NCI-H1092 treated with DMSO at 0.1 percent for 48 hours (cell line): Measurements from ENCODE around the gene MTA1.

ENCODE experiments used
- DNase-seq: peaks from one replicate; lab custom pipeline; 2025; lab: John Stamatoyannopoulos, UW

MTA1 gene

GRCh38 chr14:105487986-105488777, 68.6 kb downstream of the MTA1 start:
- no peak for DNase-seq

GRCh38 chr14:105488781-105489541, 69.3 kb downstream of the MTA1 start:
- peak; percentile 59 for DNase-seq

GRCh38 chr14:105489542-105490266, 70.1 kb downstream of the MTA1 start:
- DNase-seq = peak; percentile 89

- DNase-seq = no peak
Measured at GRCh38 chr14:105490267-105490571, 70.6 kb downstream of the MTA1 start.

- DNase-seq = peak; percentile 100
Measured at GRCh38 chr14:105490572-105491365, 71.1 kb downstream of the MTA1 start, which contains the start of gene TEDC1. Gene TEDC1 (plus strand): TSS chr14:105491246. CDS start chr14:105491376, 130 bp downstream.

- DNase-seq = peak; percentile 46
Measured at GRCh38 chr14:105491366-105491973, 71.8 kb downstream of the MTA1 start.

GRCh38 chr14:105492031-105492970, 72.7 kb downstream of the MTA1 start:
- DNase-seq = no peak

GRCh38 chr14:105492971-105493871, 73.6 kb downstream of the MTA1 start:
- DNase-seq = no peak

GRCh38 chr14:105493921-105494605, 74.4 kb downstream of the MTA1 start:
- DNase-seq = no peak

- no peak for DNase-seq
Measured at GRCh38 chr14:105494606-105494929, 74.9 kb downstream of the MTA1 start.

GRCh38 chr14:105495101-105495989, 75.7 kb downstream of the MTA1 start:
- no peak for DNase-seq

- no peak for DNase-seq
Measured at GRCh38 chr14:105495990-105496830, 76.6 kb downstream of the MTA1 start.

GRCh38 chr14:105496831-105497591, 77.4 kb downstream of the MTA1 start:
- DNase-seq = no peak

- no peak for DNase-seq
Measured at GRCh38 chr14:105497671-105498429, 78.2 kb downstream of the MTA1 start.
